ENCODE measurements around the gene INSL3.

The INSL3 gene

GRCh38 chr19:17829855-17830566, 8.7 kb upstream of the INSL3 start:
- TF ChIP-seq, protein P1, sequence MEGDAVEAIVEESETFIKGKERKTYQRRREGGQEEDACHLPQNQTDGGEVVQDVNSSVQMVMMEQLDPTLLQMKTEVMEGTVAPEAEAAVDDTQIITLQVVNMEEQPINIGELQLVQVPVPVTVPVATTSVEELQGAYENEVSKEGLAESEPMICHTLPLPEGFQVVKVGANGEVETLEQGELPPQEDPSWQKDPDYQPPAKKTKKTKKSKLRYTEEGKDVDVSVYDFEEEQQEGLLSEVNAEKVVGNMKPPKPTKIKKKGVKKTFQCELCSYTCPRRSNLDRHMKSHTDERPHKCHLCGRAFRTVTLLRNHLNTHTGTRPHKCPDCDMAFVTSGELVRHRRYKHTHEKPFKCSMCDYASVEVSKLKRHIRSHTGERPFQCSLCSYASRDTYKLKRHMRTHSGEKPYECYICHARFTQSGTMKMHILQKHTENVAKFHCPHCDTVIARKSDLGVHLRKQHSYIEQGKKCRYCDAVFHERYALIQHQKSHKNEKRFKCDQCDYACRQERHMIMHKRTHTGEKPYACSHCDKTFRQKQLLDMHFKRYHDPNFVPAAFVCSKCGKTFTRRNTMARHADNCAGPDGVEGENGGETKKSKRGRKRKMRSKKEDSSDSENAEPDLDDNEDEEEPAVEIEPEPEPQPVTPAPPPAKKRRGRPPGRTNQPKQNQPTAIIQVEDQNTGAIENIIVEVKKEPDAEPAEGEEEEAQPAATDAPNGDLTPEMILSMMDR (IDR thresholded peaks at IDR 0.05; ENCODE audit: low read depth, low read length) = no peak
- no peak overlapping the region for H3K4me3 ChIP-seq (ENCODE audit: low read depth, low read length)

- H3K4me3 ChIP-seq (ENCODE audit: low read depth, low read length) = no peak overlapping the region
- TF ChIP-seq, protein P1 (IDR thresholded peaks at IDR 0.05; ENCODE audit: low read depth, low read length) = no peak
These were observed 5.3 kb upstream of the INSL3 start for GRCh38 chr19:17826508-17827056.

DNA sequence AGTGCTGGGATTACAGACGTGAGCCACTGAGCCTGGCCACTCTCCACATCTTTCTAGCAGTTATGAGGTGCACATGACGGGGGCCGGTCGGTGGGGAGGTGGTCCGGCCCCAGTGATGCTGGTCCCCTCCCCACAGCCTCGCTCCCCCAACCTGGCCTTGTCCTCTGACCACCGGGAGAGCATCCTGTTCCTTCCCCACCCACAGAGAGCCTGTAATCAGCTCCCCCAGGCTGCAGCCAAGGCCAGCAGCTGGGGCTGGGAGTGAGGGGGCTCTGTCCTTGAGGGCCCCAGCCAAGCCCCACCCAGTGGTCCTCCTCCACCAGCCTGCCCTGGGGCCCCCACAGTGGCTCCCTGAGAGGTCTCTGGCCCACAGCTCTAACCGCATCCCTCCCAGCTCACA, 3.0 kb upstream of the INSL3 start:
- H3K4me3 ChIP-seq (ENCODE audit: low read depth, low read length) = no peak overlapping the region
- TF ChIP-seq, protein P1 (IDR thresholded peaks at IDR 0.05; ENCODE audit: low read depth, low read length) = no peak

DNA sequence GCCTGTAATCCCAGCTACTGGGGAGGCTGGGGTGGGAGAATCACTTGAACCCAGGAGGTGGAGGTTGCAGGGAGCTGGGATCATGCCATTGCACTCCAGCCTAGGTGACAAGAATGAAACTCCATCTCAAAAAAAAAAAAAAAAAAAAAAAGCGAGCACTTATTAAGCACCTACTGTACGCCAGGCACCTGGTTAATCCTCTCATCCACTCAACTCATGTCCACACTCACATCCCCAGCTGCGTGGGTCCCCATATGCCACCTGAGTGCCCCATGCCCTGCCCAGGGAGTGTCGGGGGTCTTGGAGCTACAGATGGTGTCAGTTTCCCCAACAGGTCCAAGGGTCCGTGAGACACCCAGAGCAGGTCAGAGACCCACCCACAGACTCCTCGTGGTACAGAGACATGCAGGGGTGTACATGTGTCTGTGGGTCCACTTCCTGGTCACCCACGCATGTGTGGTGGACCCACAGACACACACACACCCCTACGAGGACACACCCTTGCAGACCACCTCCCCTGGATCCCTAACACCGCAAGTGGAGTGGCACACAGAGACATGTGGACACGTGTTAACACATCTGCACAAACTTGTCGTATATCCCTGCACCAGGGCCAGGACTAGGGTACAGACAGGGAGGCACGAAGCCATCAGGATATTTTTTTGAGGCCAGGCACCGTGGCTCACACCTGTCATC, 3.5 kb downstream of the INSL3 start:
- H3K4me3 ChIP-seq (ENCODE audit: low read depth, low read length) = no peak overlapping the region
- TF ChIP-seq, protein P1 (IDR thresholded peaks at IDR 0.05; ENCODE audit: low read depth, low read length) = no peak

DNA sequence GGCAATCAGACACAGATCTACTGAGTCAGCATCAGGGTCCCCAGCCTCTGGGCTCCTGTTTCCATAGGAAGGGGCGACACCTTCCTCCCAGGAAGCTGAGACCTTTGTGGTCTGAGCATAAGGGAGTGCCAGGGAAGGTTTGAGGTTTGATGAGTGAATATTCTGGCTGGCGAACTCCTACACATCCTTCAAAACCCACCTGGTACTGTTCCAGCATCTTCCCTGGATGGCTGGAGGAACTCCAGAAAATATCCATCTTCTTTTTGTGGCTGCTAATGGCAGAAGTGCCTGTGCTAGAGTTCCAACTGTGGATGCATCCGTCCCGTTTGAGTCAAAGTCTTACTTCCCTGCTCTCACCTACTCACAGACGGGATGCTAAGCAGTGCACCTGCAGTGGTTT, 9.2 kb downstream of the INSL3 start:
- H3K4me3 ChIP-seq (ENCODE audit: low read depth, low read length) = no peak overlapping the region
- TF ChIP-seq, protein P1 (IDR thresholded peaks at IDR 0.05; ENCODE audit: low read depth, low read length) = no peak

DNA sequence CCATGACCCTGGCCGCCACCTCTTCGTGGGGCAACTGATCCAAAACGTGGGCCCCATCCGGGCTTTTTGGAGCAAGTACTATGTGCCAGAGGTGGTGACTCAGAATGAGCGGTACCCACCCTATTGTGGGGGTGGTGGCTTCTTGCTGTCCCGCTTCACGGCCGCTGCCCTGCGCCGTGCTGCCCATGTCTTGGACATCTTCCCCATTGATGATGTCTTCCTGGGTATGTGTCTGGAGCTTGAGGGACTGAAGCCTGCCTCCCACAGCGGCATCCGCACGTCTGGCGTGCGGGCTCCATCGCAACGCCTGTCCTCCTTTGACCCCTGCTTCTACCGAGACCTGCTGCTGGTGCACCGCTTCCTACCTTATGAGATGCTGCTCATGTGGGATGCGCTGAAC, 9.6 kb downstream of the INSL3 start:
- TF ChIP-seq, protein P1 (IDR thresholded peaks at IDR 0.05; ENCODE audit: low read depth, low read length) = no peak
- H3K4me3 ChIP-seq (ENCODE audit: low read depth, low read length) = no peak overlapping the region

DNA sequence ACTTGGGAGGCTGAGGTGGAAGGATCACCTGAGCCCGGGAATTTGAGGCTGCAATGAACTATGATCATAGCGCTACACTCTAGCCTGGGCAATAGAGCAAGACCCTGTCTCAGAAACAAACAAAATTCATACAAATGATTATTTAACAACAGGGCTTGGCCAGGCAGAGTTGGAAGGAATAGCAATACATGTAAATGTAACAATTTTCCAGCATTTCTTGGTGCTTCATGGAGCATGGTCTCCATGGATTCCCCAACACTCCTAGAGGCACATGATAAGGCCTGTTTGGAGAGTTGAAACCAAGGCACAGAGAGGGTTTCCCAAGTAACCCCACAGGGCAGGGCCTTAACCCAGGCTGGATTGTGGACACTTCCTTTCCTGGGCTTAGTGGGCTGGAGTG, 10.2 kb downstream of the INSL3 start:
- TF ChIP-seq, protein P1 (IDR thresholded peaks at IDR 0.05; ENCODE audit: low read depth, low read length) = no peak
- H3K4me3 ChIP-seq (ENCODE audit: low read depth, low read length) = no peak overlapping the region
